GM23338 (cell line): ENCODE data around the gene MPV17. TPM values are rescaled to one million over a fixed set of nuclear protein-coding genes. Genes with fewer than 3 reads are reported as not detected.
A peak's percentile ranks its signal among the peaks of the same experiment; 100 is the strongest.

ENCODE experiments used
- ATAC-seq: fragments of 200-7000 bp; cut with Tn5 transposase; 3 replicates; pipeline ENCODE4 v1.9.1; 2020
- DNase-seq: peaks from one replicate; pipeline ENCODE4 v3.0.0-alpha.2; 2015; ENCODE audit warnings: low spot score
- H2AFZ ChIP-seq: fragments of 200-600 bp; sonication (generic); 2 replicates; pipeline ENCODE4 v1.8.0; 2016; ENCODE audit warnings: antibody characterized with exemption, mild to moderate bottlenecking, moderate library complexity
- H3F3A ChIP-seq: fragments of 200-600 bp; sonication (generic); replicated peaks from 2 replicates; pipeline ENCODE4 v1.8.0; 2017; ENCODE audit warnings: antibody characterized with exemption, mixed run types, low read depth
- H3K27ac ChIP-seq: fragments of 200-600 bp; sonication (generic); 2 replicates; pipeline ENCODE4 v1.6.1; 2016; ENCODE audit warnings: low read depth
- H3K27me3 ChIP-seq: fragments of 200-600 bp; sonication (generic); 2 replicates; pipeline ENCODE4 v1.8.0; 2016; ENCODE audit warnings: mild to moderate bottlenecking, mixed run types, moderate library complexity; ENCODE audit not compliant: insufficient read depth
- H3K36me3 ChIP-seq: fragments of 200-600 bp; sonication (generic); 2 replicates; pipeline ENCODE4 v1.8.0; 2016; ENCODE audit warnings: mild to moderate bottlenecking; ENCODE audit not compliant: insufficient read depth
- H3K4me1 ChIP-seq: fragments of 200-600 bp; sonication (generic); 2 replicates; pipeline ENCODE4 v1.8.0; 2016; ENCODE audit warnings: mild to moderate bottlenecking, moderate library complexity; ENCODE audit not compliant: insufficient read depth
- H3K4me2 ChIP-seq: fragments of 200-600 bp; sonication (generic); 2 replicates; pipeline ENCODE4 v1.7.1; 2017; ENCODE audit warnings: mixed run types
- H3K4me3 ChIP-seq: fragments of 200-600 bp; sonication (generic); 2 replicates; pipeline ENCODE4 v1.6.1; 2016; ENCODE audit warnings: mixed run types
- H3K79me2 ChIP-seq: fragments of 200-600 bp; sonication (generic); replicated peaks from 2 replicates; pipeline ENCODE4 v1.8.0; 2017; ENCODE audit warnings: mild to moderate bottlenecking; ENCODE audit not compliant: insufficient read depth
- H3K9me2 ChIP-seq: fragments of 200-600 bp; sonication (generic); 2 replicates; pipeline ENCODE4 v1.8.0; 2017; ENCODE audit not compliant: insufficient read depth
- H4K20me1 ChIP-seq: fragments of 200-600 bp; sonication (generic); replicated peaks from 2 replicates; pipeline ENCODE4 v1.8.0; 2017; ENCODE audit warnings: mild to moderate bottlenecking; ENCODE audit not compliant: insufficient read depth
- H3K27ac Mint-ChIP-seq: 2 replicates; pipeline ENCODE4 v1.8.0; 2020; ENCODE audit warnings: inconsistent platforms, mild to moderate bottlenecking, moderate library complexity, mixed read lengths
- H3K27me3 Mint-ChIP-seq: 3 replicates; pipeline ENCODE4 v1.8.0; 2022; ENCODE audit warnings: low read depth, mild to moderate bottlenecking, moderate library complexity, mixed read lengths, inconsistent platforms; ENCODE audit not compliant: insufficient read depth, poor library complexity
- H3K36me3 Mint-ChIP-seq: 3 replicates; pipeline ENCODE4 v1.8.0; 2021; ENCODE audit warnings: low read depth, mild to moderate bottlenecking, inconsistent platforms, moderate library complexity, mixed read lengths
- H3K4me1 Mint-ChIP-seq: 3 replicates; pipeline ENCODE4 v1.8.0; 2020; ENCODE audit warnings: mild to moderate bottlenecking, inconsistent platforms, mixed read lengths
- H3K4me3 Mint-ChIP-seq: 3 replicates; pipeline ENCODE4 v1.8.0; 2021; ENCODE audit warnings: moderate library complexity, mild to moderate bottlenecking, inconsistent platforms, mixed read lengths
- H3K9me3 Mint-ChIP-seq: 3 replicates; pipeline ENCODE4 v1.8.0; 2020; ENCODE audit warnings: moderate library complexity, mild to moderate bottlenecking, inconsistent platforms, mixed read lengths
- EZH2 ChIP-seq: fragments of 200-600 bp; sonication (generic); IDR thresholded peaks from one replicate; pipeline ENCODE4 v1.8.0; 2017; ENCODE audit warnings: antibody characterized with exemption, mild to moderate bottlenecking, low read depth; ENCODE audit not compliant: unreplicated experiment
- EZH2phosphoT487 ChIP-seq: fragments of 200-600 bp; sonication (generic); IDR thresholded peaks from one replicate; pipeline ENCODE4 v1.8.1; 2018; ENCODE audit warnings: antibody characterized with exemption; ENCODE audit not compliant: unreplicated experiment
- JUNB ChIP-seq: IDR thresholded peaks from one replicate; pipeline ENCODE4 v1.6.1; 2016; ENCODE audit warnings: antibody characterized with exemption; ENCODE audit not compliant: unreplicated experiment
- NANOG ChIP-seq: IDR thresholded peaks from 2 replicates; pipeline ENCODE4 v1.6.1; 2016; ENCODE audit warnings: antibody characterized with exemption, borderline replicate concordance
- STAT1 ChIP-seq: IDR thresholded peaks from one replicate; pipeline ENCODE4 v1.6.1; 2016; ENCODE audit warnings: antibody characterized with exemption; ENCODE audit not compliant: unreplicated experiment
- ZNF114 ChIP-seq: fragments of 250-450 bp; sonication (Bioruptor Pico); IDR thresholded peaks from 2 replicates; pipeline ENCODE4 v1.5.0; 2020; ENCODE audit warnings: mild to moderate bottlenecking, moderate library complexity
- ZNF331 ChIP-seq: fragments of 250-450 bp; sonication (Bioruptor Pico); IDR thresholded peaks from 2 replicates; pipeline ENCODE4 v1.5.0; 2020; ENCODE audit warnings: low read depth, mild to moderate bottlenecking, moderate library complexity
- polyA plus RNA-seq: library from polyadenylated mRNA; unstranded; fragments of >200 nt; fragmentation: Nextera tagmentation; extraction: Ambion mirVana; gene quantifications from 2 replicates; pipeline ENCODE4 v1.2.1, GENCODE V29; 2016
- total RNA-seq: library from RNA; depleted of rRNA; stranded (reverse); fragments of >200 nt; shearing (Covaris generic); gene quantifications from 2 replicates; pipeline ENCODE4 v1.2.3, GENCODE V29; 2014
- TF ChIP-seq, protein P1 (sequence below): IDR thresholded peaks from one replicate; pipeline ENCODE4 v1.6.1; 2018; ENCODE audit warnings: antibody characterized with exemption; ENCODE audit not compliant: unreplicated experiment
- TF ChIP-seq, protein P2 (sequence below): fragments of 250-450 bp; sonication (Bioruptor Pico); IDR thresholded peaks from 2 replicates; pipeline ENCODE4 v1.5.0; 2020; ENCODE audit warnings: mild to moderate bottlenecking, moderate library complexity

Gene MPV17
- total and polyA plus RNA-seq, 2 experiments from 2014 or later = 52.5 to 94.2 TPM

DNA sequence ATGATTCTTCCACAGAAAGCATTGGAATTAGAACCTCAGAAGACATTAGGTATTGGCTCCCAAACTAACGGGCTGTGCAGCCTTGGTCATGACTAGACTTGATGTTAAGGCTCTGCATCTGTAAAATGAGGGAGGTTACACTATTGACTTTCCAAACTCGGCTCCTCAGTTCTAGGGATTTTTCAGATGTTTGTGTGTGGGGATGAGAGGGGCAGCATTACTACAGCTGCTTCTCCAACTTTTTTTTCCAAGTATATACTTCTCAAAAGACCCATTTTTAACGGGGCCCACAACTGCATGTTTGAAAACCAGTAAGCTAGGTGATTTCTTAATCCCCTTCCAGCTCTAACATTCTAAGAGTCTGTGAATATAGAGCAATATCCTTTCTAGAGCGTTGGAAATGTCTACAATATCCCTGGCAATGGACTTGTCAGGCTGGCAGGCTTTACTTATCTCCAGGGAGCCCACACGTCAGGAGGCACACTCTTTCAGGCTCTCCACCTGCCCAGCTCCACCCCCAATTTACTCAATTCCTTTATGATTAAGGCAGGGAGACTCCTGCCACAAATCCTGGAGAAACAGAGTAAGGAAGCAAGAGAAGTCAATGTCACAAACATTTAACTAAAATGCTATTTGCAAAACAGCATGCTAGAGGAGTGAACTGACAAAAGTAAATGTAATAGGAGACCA is 844 bp upstream of the MPV17 start:
- Histone ChIP-seq H3K27ac (peak overlapping the region; percentile 95), H3K4me3 (peak overlapping the region; percentile 99), H2AFZ (peak overlapping the region; percentile 66), H3K4me1 (peaks cover 14% of the 10 kb centered on the region), H3K36me3 (peaks cover 18% of the 10 kb centered on the region), H4K20me1 (no peaks in the 10 kb centered on the region), H3K27me3 (no peaks in the 10 kb centered on the region), H3K9me2 (no peaks in the 10 kb centered on the region), H3F3A (peaks cover 21% of the 10 kb centered on the region; the same call in 1 of the 2 replicates), H3K79me2 (peaks cover 5% of the 10 kb centered on the region), H3K4me2 (peak overlapping the region; percentile 99)
- Mint-ChIP-seq H3K9me3 (no peaks in the 10 kb centered on the region), H3K4me1 (peaks cover 10% of the 10 kb centered on the region), H3K4me3 (peak overlapping the region; percentile 98), H3K27ac (peak overlapping the region; percentile 99), H3K27me3 (peaks cover 4% of the 10 kb centered on the region), H3K36me3 (peaks cover 32% of the 10 kb centered on the region)
- ATAC-seq (peak; percentile 5; the same call in 2 of the 3 replicates), DNase-seq (peak; percentile 37)
- TF ChIP-seq NANOG (no peak), EZH2 (no peak), EZH2phosphoT487 (no peak), STAT1 (no peak), ZNF331 (no peak), ZNF114 (CRISPR knock-in tag) (no peak), JUNB (no peak)
- TF ChIP-seq, protein P1, sequence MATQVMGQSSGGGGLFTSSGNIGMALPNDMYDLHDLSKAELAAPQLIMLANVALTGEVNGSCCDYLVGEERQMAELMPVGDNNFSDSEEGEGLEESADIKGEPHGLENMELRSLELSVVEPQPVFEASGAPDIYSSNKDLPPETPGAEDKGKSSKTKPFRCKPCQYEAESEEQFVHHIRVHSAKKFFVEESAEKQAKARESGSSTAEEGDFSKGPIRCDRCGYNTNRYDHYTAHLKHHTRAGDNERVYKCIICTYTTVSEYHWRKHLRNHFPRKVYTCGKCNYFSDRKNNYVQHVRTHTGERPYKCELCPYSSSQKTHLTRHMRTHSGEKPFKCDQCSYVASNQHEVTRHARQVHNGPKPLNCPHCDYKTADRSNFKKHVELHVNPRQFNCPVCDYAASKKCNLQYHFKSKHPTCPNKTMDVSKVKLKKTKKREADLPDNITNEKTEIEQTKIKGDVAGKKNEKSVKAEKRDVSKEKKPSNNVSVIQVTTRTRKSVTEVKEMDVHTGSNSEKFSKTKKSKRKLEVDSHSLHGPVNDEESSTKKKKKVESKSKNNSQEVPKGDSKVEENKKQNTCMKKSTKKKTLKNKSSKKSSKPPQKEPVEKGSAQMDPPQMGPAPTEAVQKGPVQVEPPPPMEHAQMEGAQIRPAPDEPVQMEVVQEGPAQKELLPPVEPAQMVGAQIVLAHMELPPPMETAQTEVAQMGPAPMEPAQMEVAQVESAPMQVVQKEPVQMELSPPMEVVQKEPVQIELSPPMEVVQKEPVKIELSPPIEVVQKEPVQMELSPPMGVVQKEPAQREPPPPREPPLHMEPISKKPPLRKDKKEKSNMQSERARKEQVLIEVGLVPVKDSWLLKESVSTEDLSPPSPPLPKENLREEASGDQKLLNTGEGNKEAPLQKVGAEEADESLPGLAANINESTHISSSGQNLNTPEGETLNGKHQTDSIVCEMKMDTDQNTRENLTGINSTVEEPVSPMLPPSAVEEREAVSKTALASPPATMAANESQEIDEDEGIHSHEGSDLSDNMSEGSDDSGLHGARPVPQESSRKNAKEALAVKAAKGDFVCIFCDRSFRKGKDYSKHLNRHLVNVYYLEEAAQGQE = no peak
- TF ChIP-seq, protein P2, sequence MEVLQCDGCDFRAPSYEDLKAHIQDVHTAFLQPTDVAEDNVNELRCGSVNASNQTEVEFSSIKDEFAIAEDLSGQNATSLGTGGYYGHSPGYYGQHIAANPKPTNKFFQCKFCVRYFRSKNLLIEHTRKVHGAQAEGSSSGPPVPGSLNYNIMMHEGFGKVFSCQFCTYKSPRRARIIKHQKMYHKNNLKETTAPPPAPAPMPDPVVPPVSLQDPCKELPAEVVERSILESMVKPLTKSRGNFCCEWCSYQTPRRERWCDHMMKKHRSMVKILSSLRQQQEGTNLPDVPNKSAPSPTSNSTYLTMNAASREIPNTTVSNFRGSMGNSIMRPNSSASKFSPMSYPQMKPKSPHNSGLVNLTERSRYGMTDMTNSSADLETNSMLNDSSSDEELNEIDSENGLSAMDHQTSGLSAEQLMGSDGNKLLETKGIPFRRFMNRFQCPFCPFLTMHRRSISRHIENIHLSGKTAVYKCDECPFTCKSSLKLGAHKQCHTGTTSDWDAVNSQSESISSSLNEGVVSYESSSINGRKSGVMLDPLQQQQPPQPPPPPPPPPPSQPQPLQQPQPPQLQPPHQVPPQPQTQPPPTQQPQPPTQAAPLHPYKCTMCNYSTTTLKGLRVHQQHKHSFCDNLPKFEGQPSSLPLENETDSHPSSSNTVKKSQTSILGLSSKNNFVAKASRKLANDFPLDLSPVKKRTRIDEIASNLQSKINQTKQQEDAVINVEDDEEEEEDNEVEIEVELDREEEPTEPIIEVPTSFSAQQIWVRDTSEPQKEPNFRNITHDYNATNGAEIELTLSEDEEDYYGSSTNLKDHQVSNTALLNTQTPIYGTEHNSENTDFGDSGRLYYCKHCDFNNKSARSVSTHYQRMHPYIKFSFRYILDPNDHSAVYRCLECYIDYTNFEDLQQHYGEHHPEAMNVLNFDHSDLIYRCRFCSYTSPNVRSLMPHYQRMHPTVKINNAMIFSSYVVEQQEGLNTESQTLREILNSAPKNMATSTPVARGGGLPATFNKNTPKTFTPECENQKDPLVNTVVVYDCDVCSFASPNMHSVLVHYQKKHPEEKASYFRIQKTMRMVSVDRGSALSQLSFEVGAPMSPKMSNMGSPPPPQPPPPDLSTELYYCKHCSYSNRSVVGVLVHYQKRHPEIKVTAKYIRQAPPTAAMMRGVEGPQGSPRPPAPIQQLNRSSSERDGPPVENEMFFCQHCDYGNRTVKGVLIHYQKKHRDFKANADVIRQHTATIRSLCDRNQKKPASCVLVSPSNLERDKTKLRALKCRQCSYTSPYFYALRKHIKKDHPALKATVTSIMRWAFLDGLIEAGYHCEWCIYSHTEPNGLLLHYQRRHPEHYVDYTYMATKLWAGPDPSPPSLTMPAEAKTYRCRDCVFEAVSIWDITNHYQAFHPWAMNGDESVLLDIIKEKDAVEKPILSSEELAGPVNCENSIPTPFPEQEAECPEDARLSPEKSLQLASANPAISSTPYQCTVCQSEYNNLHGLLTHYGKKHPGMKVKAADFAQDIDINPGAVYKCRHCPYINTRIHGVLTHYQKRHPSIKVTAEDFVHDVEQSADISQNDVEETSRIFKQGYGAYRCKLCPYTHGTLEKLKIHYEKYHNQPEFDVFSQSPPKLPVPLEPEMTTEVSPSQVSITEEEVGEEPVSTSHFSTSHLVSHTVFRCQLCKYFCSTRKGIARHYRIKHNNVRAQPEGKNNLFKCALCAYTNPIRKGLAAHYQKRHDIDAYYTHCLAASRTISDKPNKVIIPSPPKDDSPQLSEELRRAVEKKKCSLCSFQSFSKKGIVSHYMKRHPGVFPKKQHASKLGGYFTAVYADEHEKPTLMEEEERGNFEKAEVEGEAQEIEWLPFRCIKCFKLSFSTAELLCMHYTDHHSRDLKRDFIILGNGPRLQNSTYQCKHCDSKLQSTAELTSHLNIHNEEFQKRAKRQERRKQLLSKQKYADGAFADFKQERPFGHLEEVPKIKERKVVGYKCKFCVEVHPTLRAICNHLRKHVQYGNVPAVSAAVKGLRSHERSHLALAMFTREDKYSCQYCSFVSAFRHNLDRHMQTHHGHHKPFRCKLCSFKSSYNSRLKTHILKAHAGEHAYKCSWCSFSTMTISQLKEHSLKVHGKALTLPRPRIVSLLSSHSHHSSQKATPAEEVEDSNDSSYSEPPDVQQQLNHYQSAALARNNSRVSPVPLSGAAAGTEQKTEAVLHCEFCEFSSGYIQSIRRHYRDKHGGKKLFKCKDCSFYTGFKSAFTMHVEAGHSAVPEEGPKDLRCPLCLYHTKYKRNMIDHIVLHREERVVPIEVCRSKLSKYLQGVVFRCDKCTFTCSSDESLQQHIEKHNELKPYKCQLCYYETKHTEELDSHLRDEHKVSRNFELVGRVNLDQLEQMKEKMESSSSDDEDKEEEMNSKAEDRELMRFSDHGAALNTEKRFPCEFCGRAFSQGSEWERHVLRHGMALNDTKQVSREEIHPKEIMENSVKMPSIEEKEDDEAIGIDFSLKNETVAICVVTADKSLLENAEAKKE (CRISPR knock-in tag) = no peak
